GM21528 (cell line): ENCODE data around the gene CSNK1A1.
"Not testable (repeated sequence)": the region's sequence is repeated elsewhere in the genome, so short reads cannot be mapped to it uniquely, and the experiment has no call there.

Source experiments
- ATAC-seq: cut with Tn5 transposase; IDR thresholded peaks from one replicate; pipeline ENCODE4 v1.9.1; 2021; ENCODE audit warnings: mild to moderate bottlenecking, moderate library complexity; ENCODE audit not compliant: unreplicated experiment, low FRiP score

CSNK1A1 gene

GRCh38 chr5:149464796-149465489 is 86.3 kb downstream of the CSNK1A1 start:
- no peak for ATAC-seq

- not testable (repeated sequence) for ATAC-seq
Measured at GRCh38 chr5:149461907-149462306, 89.3 kb downstream of the CSNK1A1 start.

GRCh38 chr5:149459891-149460290 is 91.3 kb downstream of the CSNK1A1 start:
- ATAC-seq: no peak

- ATAC-seq: no peak
Measured at GRCh38 chr5:149457393-149457763, 93.9 kb downstream of the CSNK1A1 start.

- ATAC-seq: no peak
Measured at GRCh38 chr5:149456597-149457392, 94.4 kb downstream of the CSNK1A1 start.

GRCh38 chr5:149455889-149456409 is 95.3 kb downstream of the CSNK1A1 start:
- no peak for ATAC-seq

GRCh38 chr5:149453618-149454415 is 97.4 kb downstream of the CSNK1A1 start:
- no peak for ATAC-seq

- ATAC-seq: no peak
Measured at GRCh38 chr5:149452665-149453617, 98.3 kb downstream of the CSNK1A1 start.

- ATAC-seq: no peak
Measured at GRCh38 chr5:149452007-149452664, 99.1 kb downstream of the CSNK1A1 start.

- ATAC-seq: no peak
Measured at GRCh38 chr5:149450199-149450598, 101.0 kb downstream of the CSNK1A1 start.

- ATAC-seq: no peak
Measured at GRCh38 chr5:149448831-149449714, 102.2 kb downstream of the CSNK1A1 start.

GRCh38 chr5:149448431-149448830 is 102.8 kb downstream of the CSNK1A1 start:
- ATAC-seq: no peak

GRCh38 chr5:149447373-149448367 is 103.6 kb downstream of the CSNK1A1 start:
- ATAC-seq: no peak

- not testable (repeated sequence) for ATAC-seq
Measured at GRCh38 chr5:149446794-149447193, 104.4 kb downstream of the CSNK1A1 start.

- no peak for ATAC-seq
Measured at GRCh38 chr5:149445739-149446369, 105.4 kb downstream of the CSNK1A1 start.

GRCh38 chr5:149445343-149445738 is 105.9 kb downstream of the CSNK1A1 start:
- ATAC-seq: no peak

GRCh38 chr5:149444430-149444829 is 106.8 kb downstream of the CSNK1A1 start:
- ATAC-seq: not testable (repeated sequence)
